Thoracic aorta (tissue), 2 donors: ENCODE results near the gene DMXL1. TPM values are rescaled to one million over a fixed set of nuclear protein-coding genes. Genes with fewer than 3 reads are reported as not detected.
A peak's percentile ranks its signal among the peaks of the same experiment; 100 is the strongest.

Experiments used
- ATAC-seq: fragments of 150-250 bp; one replicate; pipeline ENCODE4 v1.8.0; 2017; ENCODE audit warnings: low read depth; ENCODE audit not compliant: insufficient number of reproducible peaks, low FRiP score
- DNase-seq: peaks from one replicate; pipeline ENCODE4 v3.0.0-alpha.2; 2020; ENCODE audit warnings: low spot score
- H3K27ac ChIP-seq, 2 donors: fragments of 200-600 bp; sonication (generic); 1 replicate in 1 of 2; 2 replicates in 1 of 2; pipeline ENCODE4 v1.5.1; 2016; ENCODE audit warnings: mild to moderate bottlenecking in 2 of 2, moderate library complexity in 2 of 2
- H3K27me3 ChIP-seq: fragments of 200-600 bp; sonication (generic); replicated peaks from 2 replicates; pipeline ENCODE4 v1.6.0; 2016; ENCODE audit warnings: mild to moderate bottlenecking; ENCODE audit not compliant: insufficient read depth
- H3K36me3 ChIP-seq: fragments of 200-600 bp; sonication (generic); one replicate; pipeline ENCODE4 v1.5.1; 2016
- H3K4me1 ChIP-seq, 2 donors: fragments of 200-600 bp; sonication (generic); 1 replicate in 1 of 2; 2 replicates in 1 of 2; pipeline versions ENCODE4 v1.5.1 to v1.6.0; 2016; ENCODE audit warnings: low read depth in 2 of 2, mild to moderate bottlenecking in 1 of 2; ENCODE audit not compliant: control insufficient read depth in 1 of 2
- H3K4me3 ChIP-seq: fragments of 200-600 bp; sonication (generic); 2 replicates; pipeline ENCODE4 v1.5.1; 2016; ENCODE audit warnings: mild to moderate bottlenecking
- H3K9me3 ChIP-seq: fragments of 200-600 bp; sonication (generic); 2 replicates; pipeline ENCODE4 v1.5.1; 2016
- total RNA-seq, 2 donors: library from RNA; depleted of rRNA; stranded (reverse); fragments of >200 nt; gene quantifications; one replicate each; pipeline versions ENCODE4 v1.1.0 to v1.2.3, GENCODE V29; 2016
- TF ChIP-seq, protein P1 (sequence below): fragments of 200-600 bp; sonication (generic); IDR thresholded peaks from one replicate; pipeline ENCODE4 v1.5.1; 2019; ENCODE audit warnings: antibody characterized with exemption

Gene DMXL1
- total RNA-seq, 2 donors from 2014 or later: 47.4 to 67.6 TPM

DNA sequence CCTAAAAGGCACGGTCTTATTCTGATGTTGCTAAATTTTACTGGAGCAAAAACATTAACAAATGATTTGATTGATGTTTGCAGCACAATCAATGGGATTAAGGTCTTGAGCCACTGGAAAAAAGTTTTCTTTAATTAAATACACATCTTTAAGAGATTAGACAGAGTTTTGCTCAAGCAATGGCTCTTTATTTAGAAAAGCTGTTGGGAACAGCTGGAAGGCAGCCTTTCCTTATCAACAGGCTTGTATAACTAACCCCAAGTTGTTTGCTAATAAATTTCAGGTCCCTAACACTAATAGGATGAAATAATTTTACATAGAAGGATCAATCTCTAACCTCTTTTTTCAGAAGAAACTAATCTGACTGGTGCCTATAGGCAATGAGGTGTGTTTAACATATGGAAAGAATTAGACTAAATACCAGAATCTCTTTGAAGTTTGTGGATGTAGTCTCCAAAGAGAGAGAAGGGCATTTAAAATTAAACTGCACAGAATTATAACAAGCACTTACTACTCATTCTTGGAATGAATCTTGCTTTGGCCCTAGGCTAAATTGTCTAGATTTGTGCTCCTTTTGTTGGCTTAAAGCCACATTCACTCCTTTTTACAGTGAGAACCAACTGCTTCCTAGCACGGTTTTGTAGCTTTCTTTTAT is 217.6 kb downstream of the DMXL1 start:
- H3K27ac ChIP-seq: peak overlapping the region; percentile 66 to 75

GRCh38 chr5:119289438-119290044 is 218.7 kb downstream of the DMXL1 start:
- Histone ChIP-seq H3K27me3 (no peaks in the 10 kb centered on the region), H3K4me3 (peak overlapping the region; percentile 32), H3K27ac (peak overlapping the region; percentile 66 to 75), H3K9me3 (no peaks in the 10 kb centered on the region), H3K36me3 (no peaks in the 10 kb centered on the region), H3K4me1 (peaks cover 45 to 74% of the 10 kb centered on the region in 2 donors)
- DNase-seq (no peak), ATAC-seq (no peak)
- TF ChIP-seq, protein P1, sequence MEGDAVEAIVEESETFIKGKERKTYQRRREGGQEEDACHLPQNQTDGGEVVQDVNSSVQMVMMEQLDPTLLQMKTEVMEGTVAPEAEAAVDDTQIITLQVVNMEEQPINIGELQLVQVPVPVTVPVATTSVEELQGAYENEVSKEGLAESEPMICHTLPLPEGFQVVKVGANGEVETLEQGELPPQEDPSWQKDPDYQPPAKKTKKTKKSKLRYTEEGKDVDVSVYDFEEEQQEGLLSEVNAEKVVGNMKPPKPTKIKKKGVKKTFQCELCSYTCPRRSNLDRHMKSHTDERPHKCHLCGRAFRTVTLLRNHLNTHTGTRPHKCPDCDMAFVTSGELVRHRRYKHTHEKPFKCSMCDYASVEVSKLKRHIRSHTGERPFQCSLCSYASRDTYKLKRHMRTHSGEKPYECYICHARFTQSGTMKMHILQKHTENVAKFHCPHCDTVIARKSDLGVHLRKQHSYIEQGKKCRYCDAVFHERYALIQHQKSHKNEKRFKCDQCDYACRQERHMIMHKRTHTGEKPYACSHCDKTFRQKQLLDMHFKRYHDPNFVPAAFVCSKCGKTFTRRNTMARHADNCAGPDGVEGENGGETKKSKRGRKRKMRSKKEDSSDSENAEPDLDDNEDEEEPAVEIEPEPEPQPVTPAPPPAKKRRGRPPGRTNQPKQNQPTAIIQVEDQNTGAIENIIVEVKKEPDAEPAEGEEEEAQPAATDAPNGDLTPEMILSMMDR: no peak

More for the DNA sequence above, 217.6 kb downstream of the DMXL1 start:
- Histone ChIP-seq H3K9me3 (no peaks in the 10 kb centered on the region), H3K4me1 (peaks cover 47 to 84% of the 10 kb centered on the region in 2 donors), H3K36me3 (no peaks in the 10 kb centered on the region), H3K27me3 (no peaks in the 10 kb centered on the region), H3K4me3 (no peak overlapping the region)
- DNase-seq (no peak), ATAC-seq (no peak)
- TF ChIP-seq, protein P1: no peak

- Histone ChIP-seq H3K4me3 (no peak overlapping the region), H3K27ac (peak overlapping the region; percentile 66 to 75), H3K27me3 (no peaks in the 10 kb centered on the region), H3K9me3 (no peaks in the 10 kb centered on the region), H3K36me3 (no peaks in the 10 kb centered on the region), H3K4me1 (peaks cover 39 to 68% of the 10 kb centered on the region in 2 donors)
- no peak for DNase-seq
- TF ChIP-seq, protein P1: no peak
- ATAC-seq: no peak
Observed at GRCh38 chr5:119290161-119290569, 219.3 kb downstream of the DMXL1 start.

DNA sequence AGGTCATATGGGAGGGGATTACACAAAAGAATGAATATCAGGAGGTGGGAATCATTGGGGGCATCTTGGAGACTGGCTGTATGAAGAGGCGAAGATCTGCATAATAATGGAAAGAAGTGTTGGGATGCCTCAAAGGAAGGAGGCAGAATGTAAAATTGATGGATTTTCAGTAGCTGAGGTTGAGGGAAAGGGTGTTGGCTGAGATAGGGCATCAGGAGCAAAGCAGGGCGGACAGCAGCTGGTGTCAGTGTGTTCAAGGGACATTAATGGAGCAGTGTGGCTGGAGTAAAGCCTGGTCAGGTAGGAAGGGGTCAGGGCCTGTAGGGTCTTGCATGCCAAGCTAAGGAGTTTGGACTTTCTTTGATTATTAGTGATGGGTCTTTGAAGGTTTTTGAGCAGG is 219.7 kb downstream of the DMXL1 start:
- TF ChIP-seq, protein P1: no peak
- Histone ChIP-seq H3K9me3 (no peaks in the 10 kb centered on the region), H3K27me3 (no peaks in the 10 kb centered on the region), H3K4me1 (peaks cover 35 to 63% of the 10 kb centered on the region in 2 donors), H3K27ac (peak overlapping the region; percentile 66 to 75), H3K36me3 (no peaks in the 10 kb centered on the region), H3K4me3 (no peak overlapping the region)
- DNase-seq (no peak), ATAC-seq (no peak)

DNA sequence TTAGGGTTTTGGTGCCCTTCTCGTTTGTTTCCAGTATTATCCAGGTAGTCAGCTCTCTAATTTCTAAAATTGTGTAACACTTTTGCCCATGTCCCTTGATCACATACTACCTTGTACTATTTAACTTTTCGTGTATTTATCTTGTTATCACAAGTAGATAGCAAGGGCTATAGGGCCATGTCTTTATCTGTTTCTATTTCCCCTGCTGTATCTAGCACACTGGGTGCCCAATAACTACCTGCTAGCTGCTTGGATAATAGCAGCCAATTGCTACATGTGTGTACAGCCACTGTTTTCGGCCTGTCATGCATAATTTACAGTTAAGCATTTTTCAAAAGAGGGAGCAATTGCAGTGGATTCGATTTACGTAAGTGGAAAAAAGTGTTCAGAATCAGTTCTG is 220.2 kb downstream of the DMXL1 start:
- peaks cover 33 to 59% of the 10 kb centered on the region in 2 donors for H3K4me1 ChIP-seq
- TF ChIP-seq, protein P1: no peak
- DNase-seq: no peak
- H3K27me3 ChIP-seq: no peaks in the 10 kb centered on the region
- H3K27ac ChIP-seq: peak overlapping the region; percentile 55 to 75
- no peaks in the 10 kb centered on the region for H3K9me3 ChIP-seq
- H3K36me3 ChIP-seq: no peaks in the 10 kb centered on the region
- ATAC-seq: no peak
- H3K4me3 ChIP-seq: peak overlapping the region; percentile 57
